HG02763 (cell line): ENCODE data around the gene AP1S3.
"Not testable (repeated sequence)": the region's sequence is repeated elsewhere in the genome, so short reads cannot be mapped to it uniquely, and the experiment has no call there.

ENCODE experiments used
- ATAC-seq: cut with Tn5 transposase; IDR thresholded peaks from one replicate; pipeline ENCODE4 v1.9.1; 2021; ENCODE audit warnings: mild to moderate bottlenecking, moderate library complexity; ENCODE audit not compliant: unreplicated experiment

The AP1S3 gene

DNA sequence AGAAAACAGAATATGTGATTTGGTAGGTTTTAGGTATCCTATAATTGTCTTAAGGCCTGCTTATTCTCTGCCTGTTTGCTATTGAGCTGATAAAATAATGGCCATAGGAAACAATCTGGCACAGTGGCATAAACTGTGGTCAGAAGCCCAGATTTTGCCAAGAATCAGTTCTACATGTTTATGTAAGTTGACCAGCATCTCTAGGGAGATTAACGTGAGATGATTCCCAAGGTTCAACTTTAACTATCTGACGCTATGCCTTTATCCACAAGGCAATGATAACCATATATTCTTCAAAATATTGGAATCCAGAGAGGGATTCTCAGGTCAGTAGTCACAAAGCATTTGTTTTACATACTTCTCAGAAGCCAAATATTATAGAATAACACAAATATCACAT is 25.6 kb downstream of the AP1S3 start:
- no peak for ATAC-seq

DNA sequence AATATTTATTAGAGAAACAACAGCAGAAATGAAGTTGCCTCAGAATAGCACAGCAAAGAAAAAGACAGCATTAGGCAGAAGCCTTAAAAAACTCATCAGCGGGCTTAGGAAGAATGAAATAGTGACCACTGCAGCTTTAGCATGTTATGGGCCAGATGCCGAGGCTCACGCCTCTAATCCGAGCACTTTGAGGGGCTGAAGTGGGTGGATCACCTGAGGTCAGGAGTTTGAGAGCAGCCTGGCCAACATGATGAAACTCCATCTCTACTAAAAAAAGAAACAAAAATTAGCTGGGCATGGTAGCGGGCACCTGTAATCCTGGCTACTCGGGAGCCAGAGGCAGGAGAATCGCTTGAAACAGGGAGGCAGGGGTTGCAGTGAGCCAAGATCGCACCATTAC is 32.4 kb downstream of the AP1S3 start:
- ATAC-seq: no peak

DNA sequence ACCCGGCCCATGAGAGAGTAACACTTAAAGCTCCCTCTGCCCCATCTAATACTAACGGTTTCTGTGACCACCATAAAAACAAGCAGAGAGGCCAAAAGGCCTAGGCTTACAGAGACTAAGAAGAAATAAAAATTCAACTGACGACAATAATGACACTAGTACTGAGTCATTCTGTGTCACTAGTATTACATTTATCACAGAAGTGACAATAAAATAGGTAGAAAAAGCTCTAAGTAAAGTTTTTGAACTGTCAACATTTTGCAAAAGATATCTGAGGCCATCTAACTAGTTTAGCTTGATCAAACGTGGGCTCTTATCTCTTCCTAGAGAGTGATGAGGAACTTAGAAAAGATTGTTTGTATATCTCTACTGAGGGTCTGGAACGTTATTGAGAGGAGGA is 35.6 kb downstream of the AP1S3 start:
- ATAC-seq: no peak

DNA sequence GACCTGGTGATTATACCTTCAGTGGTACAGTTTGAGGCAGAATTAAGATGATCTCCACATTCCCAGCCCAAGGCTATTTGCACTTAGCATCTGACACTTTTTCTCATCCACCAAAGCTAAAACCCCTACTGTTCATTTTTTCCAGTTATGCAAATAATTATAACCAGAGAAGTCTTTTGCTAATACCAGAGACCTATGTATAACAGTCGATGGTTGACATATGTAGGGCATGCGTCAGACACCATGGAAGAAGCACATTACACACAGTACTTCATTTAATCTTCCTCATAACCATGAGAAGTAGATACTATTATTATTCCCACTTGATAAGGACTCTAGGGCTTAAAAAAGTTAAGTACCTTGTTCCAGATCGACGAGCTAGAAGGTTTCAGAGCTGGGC is 36.5 kb downstream of the AP1S3 start:
- no peak for ATAC-seq

DNA sequence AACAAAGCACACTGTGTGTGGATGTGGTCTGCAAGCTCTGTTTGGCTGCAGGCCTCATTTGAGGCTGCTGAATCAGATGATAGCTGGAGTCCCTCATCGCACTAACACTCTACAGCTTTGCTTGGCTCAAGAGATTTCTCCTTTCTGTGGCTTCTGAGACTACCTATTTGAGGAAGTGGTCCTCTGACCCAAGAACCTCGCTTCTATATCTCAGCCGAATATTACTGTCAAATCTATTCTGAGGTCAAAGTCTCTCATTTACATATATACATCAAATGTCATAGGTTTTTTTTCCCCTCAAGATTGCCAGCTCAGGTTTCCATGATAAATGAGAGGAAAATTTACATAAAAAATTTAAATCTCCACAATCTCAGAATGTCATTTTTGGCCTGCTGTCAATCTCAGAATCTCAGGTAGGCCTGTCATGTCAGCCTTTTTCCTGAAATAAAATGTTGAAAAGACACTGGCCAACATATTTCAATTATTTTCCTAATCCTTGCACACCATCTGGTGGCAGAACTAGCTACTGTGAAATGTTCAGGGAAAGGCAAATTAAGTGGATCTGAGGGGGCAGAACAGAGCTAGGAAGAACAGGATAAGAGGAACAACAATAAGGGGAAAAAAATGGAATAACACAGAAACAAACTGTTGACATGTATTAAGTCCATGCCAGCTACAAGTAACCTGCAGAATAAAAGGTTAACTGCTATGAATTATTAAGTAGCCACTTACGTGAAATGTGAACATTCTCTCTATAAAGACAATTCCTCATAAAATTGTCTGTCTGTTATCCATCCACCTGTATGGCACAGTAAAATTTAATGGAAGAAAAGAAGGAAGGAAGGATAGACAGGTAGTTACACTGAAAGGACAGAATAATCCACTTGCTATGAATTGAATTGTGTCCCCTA is 39.3 kb downstream of the AP1S3 start:
- ATAC-seq: peak; percentile 98

DNA sequence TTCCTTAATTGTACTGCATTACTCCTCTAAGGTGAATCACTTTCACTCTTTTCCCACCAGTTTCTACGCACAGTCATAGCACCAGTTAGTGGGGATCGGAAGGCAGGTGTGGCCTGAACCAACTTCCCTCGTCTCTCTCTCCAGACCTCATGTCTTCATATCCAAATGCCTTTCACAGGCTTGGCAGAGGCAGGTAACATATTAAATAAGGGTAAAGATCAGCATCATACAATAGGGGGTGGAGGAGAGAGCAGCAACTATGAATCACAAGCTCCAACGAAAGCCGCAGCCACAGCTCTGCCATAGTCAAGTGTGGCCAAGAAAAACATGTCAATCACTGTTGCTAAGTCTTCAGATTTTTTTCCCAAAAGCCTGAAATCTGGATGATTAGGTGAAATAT is 40.3 kb downstream of the AP1S3 start:
- no peak for ATAC-seq

DNA sequence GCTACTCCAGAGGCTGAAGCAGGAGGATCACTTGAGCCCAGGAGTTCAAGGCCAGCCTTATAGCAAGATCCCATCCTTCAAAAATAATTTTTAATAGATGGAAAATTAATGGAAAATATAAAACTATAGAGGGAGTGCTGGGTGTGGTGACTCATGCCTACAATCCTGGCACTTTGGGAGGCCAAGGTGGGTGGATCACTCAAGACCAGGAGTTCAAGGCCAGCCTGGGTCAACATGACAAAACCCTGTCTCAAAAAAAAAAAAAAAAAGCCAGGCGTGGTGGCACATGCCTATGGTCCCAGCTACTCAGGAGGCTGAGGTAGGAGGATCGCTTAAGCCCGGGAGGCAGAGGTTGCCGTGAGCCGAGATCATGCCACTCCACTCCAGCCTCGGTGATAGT is 48.0 kb downstream of the AP1S3 start:
- ATAC-seq: no peak

DNA sequence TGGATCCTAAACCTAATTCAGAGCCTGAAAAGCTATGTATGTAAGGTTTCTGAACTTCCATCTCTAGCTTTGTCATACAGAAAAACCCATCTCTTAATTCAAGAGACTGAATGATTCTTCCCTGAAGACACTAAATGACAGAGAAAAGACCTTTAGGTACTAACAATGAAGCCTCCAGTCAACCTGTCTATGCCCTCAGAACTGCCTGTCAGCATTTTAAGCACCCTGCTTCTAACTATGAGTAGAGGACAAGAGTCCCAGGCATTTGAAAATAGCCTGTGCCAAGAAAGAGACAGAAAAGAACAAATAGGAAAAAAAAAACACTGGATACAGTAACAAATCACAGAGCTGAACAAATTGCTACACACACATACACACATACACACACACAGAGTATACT is 48.6 kb downstream of the AP1S3 start:
- ATAC-seq: no peak

DNA sequence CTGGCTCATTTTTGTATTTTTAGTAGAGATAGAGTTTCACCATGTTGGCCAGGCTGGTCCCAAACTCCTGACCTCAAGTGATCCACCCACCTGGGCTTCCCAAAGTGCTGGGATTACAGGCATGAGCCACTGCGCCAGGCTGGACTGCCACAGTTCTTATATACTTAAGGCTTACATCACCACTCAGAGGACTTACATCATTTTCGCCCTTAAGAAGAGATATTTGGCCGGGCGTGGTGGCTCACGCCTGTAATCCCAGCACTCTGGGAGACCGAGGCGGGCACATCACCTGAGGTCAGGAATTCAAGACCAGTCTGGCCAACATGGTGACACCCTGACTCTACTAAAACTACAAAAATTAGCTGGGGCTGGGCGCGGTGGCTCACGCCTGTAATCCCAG is 49.3 kb downstream of the AP1S3 start:
- ATAC-seq: not testable (repeated sequence)

DNA sequence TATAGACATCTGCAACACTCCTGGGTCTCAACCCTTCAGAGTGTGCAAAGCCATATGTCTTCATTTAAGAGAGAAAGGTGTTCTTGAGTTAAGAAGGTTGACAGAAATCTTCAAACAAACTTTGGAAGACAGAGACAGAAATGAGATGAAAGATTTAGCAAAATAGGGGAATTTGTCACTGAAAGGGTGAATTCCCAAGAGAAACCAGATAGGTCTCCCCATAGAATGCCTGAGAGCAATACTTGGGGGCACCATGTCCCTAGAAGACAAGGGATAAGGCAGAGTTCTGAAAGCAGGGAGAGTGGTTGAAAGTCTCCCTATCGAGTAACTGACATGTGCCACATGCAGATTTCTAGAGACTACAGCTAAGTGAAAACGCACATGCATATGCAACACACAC is 50.0 kb downstream of the AP1S3 start:
- no peak for ATAC-seq

DNA sequence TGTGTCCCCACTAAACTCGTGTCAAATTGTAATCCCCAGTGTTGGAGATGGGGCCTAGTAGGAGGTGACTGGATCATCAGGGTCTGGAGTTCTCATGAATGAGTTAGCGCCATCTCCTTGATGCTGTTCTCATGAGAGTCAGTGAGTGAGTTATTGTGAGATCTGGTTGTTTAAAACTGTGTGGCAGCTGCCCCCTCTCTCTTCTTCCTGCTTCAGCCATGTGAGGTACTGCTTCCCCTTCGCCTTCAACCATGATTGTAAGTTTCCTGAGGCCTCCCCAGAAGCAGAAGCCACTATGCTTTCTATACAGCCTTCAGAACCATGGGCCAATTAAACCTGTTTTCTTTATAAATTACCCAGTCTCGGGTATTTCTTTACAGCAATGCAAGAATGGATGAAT is 50.4 kb downstream of the AP1S3 start:
- no peak for ATAC-seq

DNA sequence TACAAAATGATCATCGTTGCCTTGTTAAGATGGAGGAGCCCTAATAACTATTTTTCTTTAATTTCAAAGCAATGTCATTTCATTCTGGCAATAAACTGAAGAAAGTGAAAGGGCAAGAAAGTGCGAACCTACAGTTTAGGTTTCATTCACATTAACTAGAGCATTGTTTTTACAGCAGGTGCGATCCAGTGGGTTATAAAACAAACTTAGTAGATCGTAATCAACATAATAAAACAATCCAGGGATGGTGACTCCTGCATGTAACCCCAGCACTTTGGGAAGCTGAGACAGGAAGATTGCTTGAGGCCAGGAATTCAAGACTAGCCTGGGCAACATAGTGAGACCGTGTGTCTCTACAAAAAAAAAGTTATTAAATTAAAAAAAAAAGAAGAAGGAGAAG is 51.1 kb downstream of the AP1S3 start:
- no peak for ATAC-seq

DNA sequence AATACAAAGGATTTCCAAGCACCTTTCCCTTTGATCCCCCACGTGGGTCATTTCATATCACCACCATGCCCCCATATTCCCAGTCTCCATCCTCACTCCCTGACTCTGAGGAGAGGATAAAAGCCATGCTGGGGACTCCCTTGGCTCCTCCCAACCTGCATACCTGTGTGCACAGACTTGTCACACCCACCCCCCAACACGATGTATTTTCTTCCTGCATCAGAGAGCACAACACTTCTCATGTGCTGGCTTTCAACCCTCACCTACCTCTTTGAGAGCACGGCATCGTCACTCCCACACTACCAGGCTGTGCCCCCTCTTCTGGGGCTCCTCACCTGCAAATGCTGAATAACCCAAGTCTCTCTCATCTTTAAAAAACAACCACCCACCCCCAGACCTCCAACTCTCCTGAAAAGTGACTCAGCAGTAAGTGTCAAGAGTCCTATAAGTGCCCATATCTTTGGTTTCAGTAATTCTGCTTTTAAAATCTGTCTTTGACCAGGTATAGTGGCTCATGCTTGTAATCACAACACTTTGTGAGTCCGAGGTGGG is 53.1 kb downstream of the AP1S3 start:
- ATAC-seq: no peak

DNA sequence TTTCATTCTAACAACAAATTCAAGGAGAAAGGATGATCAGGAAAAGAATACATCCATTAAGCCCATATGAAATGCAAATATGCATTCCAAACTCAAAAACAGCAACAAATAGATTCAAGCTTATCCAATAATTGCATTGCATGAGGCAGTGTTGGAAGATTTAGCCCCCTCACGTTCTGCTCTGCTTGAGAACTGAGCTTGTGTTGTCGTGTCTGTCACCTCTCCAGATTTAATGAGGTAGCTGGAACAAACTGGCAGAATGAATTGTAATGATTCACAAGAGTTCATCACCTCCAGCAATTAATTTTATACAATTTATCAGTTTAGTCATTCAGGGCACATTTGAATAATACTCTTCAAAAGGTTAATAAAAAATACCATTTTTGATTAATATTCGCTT is 54.8 kb downstream of the AP1S3 start:
- ATAC-seq: no peak

DNA sequence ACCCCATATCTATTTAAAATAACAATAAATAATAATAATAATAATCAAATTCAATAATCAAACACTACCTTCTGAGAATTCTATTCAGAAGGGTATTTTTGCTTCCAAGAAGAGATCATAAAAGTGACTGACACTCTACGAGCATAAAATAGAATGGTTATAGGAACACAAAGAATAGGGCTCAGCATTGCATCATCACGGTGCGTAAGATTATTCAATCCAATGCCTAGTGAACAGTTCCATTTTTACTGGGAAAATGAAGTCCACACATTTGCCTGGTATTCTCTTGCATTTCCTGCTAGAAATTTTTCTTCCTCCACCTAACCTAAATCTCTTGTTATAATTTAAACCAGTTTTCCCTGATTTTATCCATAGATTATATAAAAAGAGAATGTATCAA is 55.8 kb downstream of the AP1S3 start:
- no peak for ATAC-seq

DNA sequence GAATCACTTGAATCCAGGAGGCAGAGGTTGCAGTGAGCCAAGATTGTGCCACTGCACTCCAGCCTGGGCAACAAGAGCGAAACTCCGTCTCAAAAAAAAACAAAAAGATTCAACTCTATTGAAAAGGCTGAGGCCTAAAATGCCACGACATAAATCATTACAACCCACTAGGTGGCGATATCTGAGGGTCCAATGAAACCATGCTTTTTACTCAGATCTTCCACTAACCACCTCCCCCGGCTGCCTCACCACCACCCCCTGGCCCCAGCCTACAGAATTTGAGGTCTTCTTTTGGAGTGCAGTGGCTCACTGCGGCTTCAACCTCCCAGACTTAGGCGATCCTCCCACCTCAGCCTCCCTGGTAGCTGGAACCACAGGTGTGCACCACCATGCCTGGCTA is 57.5 kb downstream of the AP1S3 start:
- ATAC-seq: no peak

DNA sequence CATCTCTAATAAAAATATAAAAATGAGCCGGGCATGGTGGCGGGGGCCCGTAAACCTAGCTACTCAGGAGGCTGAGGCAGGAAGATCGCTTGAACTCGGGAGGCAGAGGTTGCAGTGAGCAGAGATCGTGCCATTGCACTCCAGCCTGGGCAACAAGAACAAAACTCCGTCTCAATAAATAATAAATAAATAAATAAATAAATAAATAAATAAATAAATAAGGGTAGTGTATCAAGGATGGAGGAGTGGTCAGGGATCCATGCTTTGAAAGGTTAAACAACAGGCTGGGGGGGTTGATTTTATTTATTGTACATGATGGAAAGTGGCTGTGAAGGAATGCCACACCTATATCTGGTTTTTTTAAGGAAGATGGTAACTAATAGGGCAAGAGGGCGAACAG is 63.2 kb downstream of the AP1S3 start:
- no peak for ATAC-seq

DNA sequence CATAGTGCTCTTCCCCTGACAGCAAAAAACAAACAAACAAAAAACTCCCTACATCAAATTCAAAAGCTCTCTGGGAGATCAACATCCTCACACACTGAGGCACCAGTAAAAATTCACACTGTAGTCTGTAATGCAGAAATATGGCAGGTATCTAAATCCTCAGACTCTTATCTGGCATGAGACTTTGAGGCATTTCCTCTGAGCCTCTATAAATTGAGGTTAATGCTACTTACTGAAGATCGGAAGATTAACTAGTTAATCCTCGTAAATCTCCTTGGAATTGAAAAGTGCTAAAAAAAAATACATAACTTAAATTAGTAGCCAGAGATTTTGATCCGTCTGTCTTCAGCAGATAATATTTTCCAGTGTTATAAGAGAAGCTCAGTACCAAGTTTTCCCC is 65.0 kb downstream of the AP1S3 start:
- ATAC-seq: no peak

DNA sequence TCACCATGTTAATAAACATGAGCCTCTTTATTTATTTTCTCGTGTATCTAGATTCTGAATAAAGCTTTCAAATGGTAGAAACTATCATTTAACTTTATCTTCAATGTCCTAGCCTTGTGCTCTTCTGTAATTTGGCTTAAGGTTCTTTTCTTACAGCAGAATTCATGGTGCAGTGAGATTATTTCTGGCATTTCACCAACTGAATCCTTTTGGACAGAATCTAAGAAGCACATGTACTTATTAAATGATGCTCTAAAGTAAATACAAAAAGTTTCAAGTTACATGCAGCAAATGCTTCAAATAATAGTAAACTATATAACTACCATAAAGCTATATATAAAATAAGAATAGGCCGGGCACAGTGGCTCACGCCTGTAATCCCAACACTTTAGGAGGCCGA is 65.9 kb downstream of the AP1S3 start:
- no peak for ATAC-seq

DNA sequence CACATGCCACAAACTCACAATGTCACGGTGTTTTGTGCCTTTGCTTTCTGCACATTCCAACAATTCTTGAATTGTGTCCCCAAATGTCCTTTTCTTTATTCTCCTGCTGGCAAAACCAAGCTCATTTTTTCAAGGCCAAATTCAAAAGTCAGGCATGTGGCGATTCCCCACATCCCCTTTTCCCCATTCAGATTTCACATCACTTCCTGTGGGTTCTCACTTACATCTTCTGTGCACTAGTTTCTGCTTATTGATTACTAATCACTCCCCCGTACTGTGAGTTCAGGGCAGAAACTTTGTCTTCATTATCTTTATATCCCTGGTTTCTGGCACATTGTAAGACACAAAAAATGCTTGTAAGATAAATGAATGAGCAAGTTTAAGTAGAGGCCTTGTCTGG is 69.2 kb downstream of the AP1S3 start:
- ATAC-seq: no peak

DNA sequence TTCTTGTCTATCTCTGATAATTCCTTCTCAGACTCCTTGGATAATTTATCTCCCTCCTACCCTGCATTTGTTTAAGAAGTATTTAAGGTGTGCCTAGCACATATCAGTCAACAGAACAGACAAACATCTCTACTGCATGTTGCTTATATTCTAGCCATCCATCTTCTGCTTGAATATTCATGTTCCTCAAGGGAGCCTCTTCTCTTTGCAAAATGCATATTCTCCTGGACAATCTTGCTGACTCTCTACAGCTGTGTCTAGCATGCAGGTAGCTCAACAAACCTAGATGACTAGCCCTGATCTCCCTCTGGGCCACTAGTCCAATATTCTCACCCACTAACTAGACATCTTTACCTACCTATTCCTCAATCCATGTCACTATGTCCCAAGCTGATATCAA is 70.0 kb downstream of the AP1S3 start:
- ATAC-seq: no peak

DNA sequence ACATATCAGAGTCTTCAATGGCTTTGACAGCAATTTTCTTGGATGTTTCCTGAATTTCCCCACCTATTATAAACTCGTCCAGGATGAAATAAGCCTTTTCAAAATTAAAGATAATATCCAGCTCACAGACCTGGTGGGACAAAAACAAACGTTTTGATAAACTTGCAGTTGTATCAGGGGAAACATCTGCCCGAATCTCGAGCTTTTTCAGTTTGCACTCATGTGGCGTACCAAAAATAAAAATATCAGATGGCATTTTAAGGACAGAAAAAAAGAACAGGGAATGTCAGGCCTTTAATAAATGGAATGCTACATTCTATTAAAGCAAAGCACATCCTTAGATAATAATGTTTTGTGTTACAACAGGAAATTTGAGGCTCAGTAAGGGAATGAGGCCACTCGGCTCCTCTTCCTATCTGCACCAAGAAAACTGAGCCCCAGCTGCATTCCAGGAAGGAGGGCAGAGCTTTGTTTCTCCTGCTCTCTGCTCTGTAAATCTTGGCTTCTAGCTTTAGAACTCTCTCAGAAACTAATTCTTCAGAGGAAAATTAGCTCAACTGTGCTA is 72.1 kb downstream of the AP1S3 start:
- no peak for ATAC-seq
